Stimulated activated CD4-positive, alpha-beta T cell treated with anti-CD3 and anti-CD28 coated beads, Interleukin-1b, Interleukin-23, amount 100 ng/mL, for 48 hours (primary cell): Measurements from ENCODE around the gene FA2H.
"Not testable (repeated sequence)": the region's sequence is repeated elsewhere in the genome, so short reads cannot be mapped to it uniquely, and the experiment has no call there.

Experiments used
- DNase-seq: peaks from one replicate; pipeline ENCODE4 v3.0.0-alpha.2; 2020

Gene FA2H

GRCh38 chr16:74769586-74770190, 4.9 kb downstream of the FA2H start:
- DNase-seq: no peak

GRCh38 chr16:74768239-74768638, 6.4 kb downstream of the FA2H start:
- DNase-seq: no peak

GRCh38 chr16:74767749-74768148, 6.9 kb downstream of the FA2H start:
- DNase-seq: no peak

GRCh38 chr16:74766729-74767128, 7.9 kb downstream of the FA2H start:
- no peak for DNase-seq

- DNase-seq: not testable (repeated sequence)
These were observed 10.4 kb downstream of the FA2H start for GRCh38 chr16:74764184-74764583.

GRCh38 chr16:74761665-74762064, 13.0 kb downstream of the FA2H start:
- no peak for DNase-seq

GRCh38 chr16:74760007-74760767, 14.4 kb downstream of the FA2H start:
- peak; percentile 19 for DNase-seq

- no peak for DNase-seq
These were observed 15.1 kb downstream of the FA2H start for GRCh38 chr16:74759564-74759963.

GRCh38 chr16:74758801-74759200, 15.8 kb downstream of the FA2H start:
- DNase-seq: no peak

GRCh38 chr16:74757349-74757748, 17.3 kb downstream of the FA2H start:
- DNase-seq: no peak

- DNase-seq: no peak
These were observed 18.4 kb downstream of the FA2H start for GRCh38 chr16:74756203-74756602.

- DNase-seq: no peak
These were observed 21.4 kb downstream of the FA2H start for GRCh38 chr16:74753180-74753579.

- no peak for DNase-seq
These were observed 21.9 kb downstream of the FA2H start for GRCh38 chr16:74752756-74753155.

- DNase-seq: no peak
These were observed 22.4 kb downstream of the FA2H start for GRCh38 chr16:74752258-74752657.

GRCh38 chr16:74751658-74752057, 23.0 kb downstream of the FA2H start:
- DNase-seq: no peak

GRCh38 chr16:74749291-74750055, 25.1 kb downstream of the FA2H start:
- DNase-seq: no peak

GRCh38 chr16:74748616-74749026, 26.0 kb downstream of the FA2H start:
- no peak for DNase-seq

GRCh38 chr16:74747716-74748615, 26.7 kb downstream of the FA2H start:
- no peak for DNase-seq

- no peak for DNase-seq
These were observed 28.7 kb downstream of the FA2H start for GRCh38 chr16:74745926-74746325.

- DNase-seq: no peak
These were observed 29.5 kb downstream of the FA2H start for GRCh38 chr16:74745109-74745615.

GRCh38 chr16:74744566-74744965, 30.1 kb downstream of the FA2H start:
- DNase-seq: no peak

GRCh38 chr16:74743668-74744299, 30.8 kb downstream of the FA2H start:
- no peak for DNase-seq
